Liver (tissue), 9 donors: Measurements from ENCODE around the gene CDH20. TPM values are rescaled to one million over a fixed set of nuclear protein-coding genes. Genes with fewer than 3 reads are reported as not detected.
"Not testable (repeated sequence)": the region's sequence is repeated elsewhere in the genome, so short reads cannot be mapped to it uniquely, and the experiment has no call there.

Experiments used
- DNase-seq: peaks from one replicate; pipeline ENCODE4 v3.0.0-alpha.2; 2017; ENCODE audit warnings: low spot score
- H3K27ac ChIP-seq, 2 donors: one replicate each; pipeline ENCODE4 v1.7.0; 2013; ENCODE audit warnings: inconsistent platforms in 2 of 2, low read length in 2 of 2, control low read depth in 1 of 2, low read depth in 1 of 2, mild to moderate bottlenecking in 1 of 2
- H3K27me3 ChIP-seq, 4 donors: one replicate each; pipeline versions ENCODE4 v1.6.1 to v1.7.0; 2013; ENCODE audit warnings: low read length in 3 of 4, inconsistent platforms in 1 of 4, mild to moderate bottlenecking in 1 of 4, moderate library complexity in 1 of 4; ENCODE audit not compliant: control insufficient read depth in 4 of 4, insufficient read depth in 4 of 4
- H3K36me3 ChIP-seq, 4 donors: one replicate each; pipeline versions ENCODE4 v1.6.1 to v1.7.0; 2013; ENCODE audit warnings: low read length in 3 of 4, mild to moderate bottlenecking in 3 of 4, low read depth in 1 of 4, moderate library complexity in 1 of 4; ENCODE audit not compliant: control insufficient read depth in 4 of 4, insufficient read depth in 3 of 4
- H3K4me1 ChIP-seq, 4 donors: one replicate each; pipeline versions ENCODE4 v1.6.1 to v1.7.0; 2013; ENCODE audit warnings: low read length in 3 of 4, mild to moderate bottlenecking in 3 of 4, moderate library complexity in 1 of 4; ENCODE audit not compliant: control insufficient read depth in 4 of 4, insufficient read depth in 4 of 4
- H3K4me3 ChIP-seq, 3 donors: one replicate each; pipeline versions ENCODE4 v1.6.1 to v1.7.0; 2013; ENCODE audit warnings: low read length in 3 of 3, control low read depth in 1 of 3, low read depth in 1 of 3, mild to moderate bottlenecking in 1 of 3
- H3K9ac ChIP-seq, 2 donors: one replicate each; pipeline ENCODE4 v1.7.0; 2013; ENCODE audit warnings: low read length in 2 of 2, mild to moderate bottlenecking in 2 of 2, moderate library complexity in 2 of 2, control low read depth in 1 of 2, low read depth in 1 of 2
- H3K9me3 ChIP-seq, 4 donors: one replicate each; pipeline versions ENCODE4 v1.6.1 to v1.7.0; 2013; ENCODE audit warnings: low read length in 3 of 4; ENCODE audit not compliant: control insufficient read depth in 4 of 4
- FOXA1 ChIP-seq: IDR thresholded peaks from 2 replicates; pipeline ENCODE4 v1.6.1; 2016; ENCODE audit warnings: antibody characterized with exemption
- FOXA2 ChIP-seq: IDR thresholded peaks from 2 replicates; pipeline ENCODE4 v1.6.1; 2016; ENCODE audit warnings: antibody characterized with exemption
- GABPA ChIP-seq, 2 donors: IDR thresholded peaks in 1 of 2; conservative IDR thresholded peaks in 1 of 2; 2 replicates each; pipeline ENCODE4 v1.6.1; 2016; ENCODE audit warnings: antibody characterized with exemption in 2 of 2, mild to moderate bottlenecking in 1 of 2, moderate library complexity in 1 of 2
- HNF4A ChIP-seq, 2 donors: conservative IDR thresholded peaks; 2 replicates each; pipeline ENCODE4 v1.6.1; 2016; ENCODE audit warnings: antibody characterized with exemption in 2 of 2, mild to moderate bottlenecking in 2 of 2
- HNF4G ChIP-seq: IDR thresholded peaks from 2 replicates; pipeline ENCODE4 v1.6.1; 2016; ENCODE audit warnings: antibody characterized with exemption
- JUND ChIP-seq, 2 donors: IDR thresholded peaks; 2 replicates each; pipeline ENCODE4 v1.6.1; 2016; ENCODE audit warnings: antibody characterized with exemption in 2 of 2
- NR2F2 ChIP-seq: IDR thresholded peaks from 2 replicates; pipeline ENCODE4 v1.6.1; 2016; ENCODE audit warnings: antibody characterized with exemption
- RAD21 ChIP-seq, 2 donors: IDR thresholded peaks; 2 replicates each; pipeline ENCODE4 v1.6.1; 2016; ENCODE audit warnings: antibody characterized with exemption in 2 of 2, mild to moderate bottlenecking in 2 of 2
- RXRA ChIP-seq, 2 donors: IDR thresholded peaks; 2 replicates each; pipeline ENCODE4 v1.6.1; 2017 to 2018; ENCODE audit warnings: antibody characterized with exemption in 2 of 2, mild to moderate bottlenecking in 1 of 2
- SP1 ChIP-seq: IDR thresholded peaks from 2 replicates; pipeline ENCODE4 v1.6.1; 2018; ENCODE audit warnings: antibody characterized with exemption, mild to moderate bottlenecking
- TAF1 ChIP-seq: conservative IDR thresholded peaks from 2 replicates; pipeline ENCODE4 v1.6.1; 2016; ENCODE audit warnings: antibody characterized with exemption, mild to moderate bottlenecking
- whole genome bisulfite sequencing: extraction: QIAGEN DNeasy Blood & Tissue Kit; methylation state at CpG from one replicate; pipeline ENCODE4 v1.1.7; 2013; 5-methylcytosine and 5-hydroxymethylcytosine counted together
- polyA plus RNA-seq, 2 donors: library from polyadenylated mRNA; stranded (reverse) in 1 of 2; unstranded in 1 of 2; fragments of 200-250 nt in 1 of 2; fragments of >200 nt in 1 of 2; fragmentation: Nextera tagmentation in 1 of 2; extraction: Ambion mirVana in 1 of 2; gene quantifications; one replicate each; pipeline versions ENCODE4 v1.2.1 to v1.2.3, GENCODE V29; 2013 to 2015
- total RNA-seq, 2 donors: library from RNA; depleted of rRNA; stranded (reverse); fragments of >200 nt; gene quantifications; one replicate each; pipeline ENCODE4 v1.2.3, GENCODE V29; 2014
- TF ChIP-seq, protein P1 (sequence below): IDR thresholded peaks from 2 replicates; pipeline ENCODE4 v1.6.1; 2016; ENCODE audit warnings: antibody characterized with exemption
- TF ChIP-seq, protein P2 (sequence below): IDR thresholded peaks from 2 replicates; pipeline ENCODE4 v1.6.1; 2016; ENCODE audit warnings: antibody characterized with exemption, mild to moderate bottlenecking
- TF ChIP-seq, protein P3 (sequence below): IDR thresholded peaks from 2 replicates; pipeline ENCODE4 v1.6.1; 2016; ENCODE audit warnings: antibody characterized with exemption
- donor health status: healthy.
- donor health status: healthy.
- donor health status: healthy.
- donor health status: healthy.
- donor health status: healthy.

CDH20 gene
- total and polyA plus RNA-seq, 4 donors = 0.08 to 0.11 (median 0.09) TPM; not detected in 1

DNA sequence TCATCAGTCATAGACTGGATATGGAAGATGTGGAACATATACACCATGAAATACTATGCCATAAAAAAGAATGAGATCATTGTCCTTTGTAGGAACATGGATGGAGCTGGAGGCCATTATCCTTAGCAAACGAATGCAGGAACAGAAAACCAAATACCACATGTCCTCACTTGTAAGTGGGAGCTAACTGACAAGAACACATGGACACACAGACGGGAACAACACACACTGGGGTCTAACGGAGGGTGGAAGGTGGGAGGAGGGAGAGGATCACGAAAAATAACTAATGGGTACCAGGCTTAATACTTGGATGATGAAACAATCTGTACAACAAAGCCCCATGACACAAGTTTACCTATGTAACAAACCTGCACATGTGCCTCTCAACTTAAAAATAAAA is 36.4 kb downstream of the CDH20 start:
- 59% methylated on average over 4 of the region's 4 CpGs for WGBS
- DNase-seq = not testable (repeated sequence)

DNA sequence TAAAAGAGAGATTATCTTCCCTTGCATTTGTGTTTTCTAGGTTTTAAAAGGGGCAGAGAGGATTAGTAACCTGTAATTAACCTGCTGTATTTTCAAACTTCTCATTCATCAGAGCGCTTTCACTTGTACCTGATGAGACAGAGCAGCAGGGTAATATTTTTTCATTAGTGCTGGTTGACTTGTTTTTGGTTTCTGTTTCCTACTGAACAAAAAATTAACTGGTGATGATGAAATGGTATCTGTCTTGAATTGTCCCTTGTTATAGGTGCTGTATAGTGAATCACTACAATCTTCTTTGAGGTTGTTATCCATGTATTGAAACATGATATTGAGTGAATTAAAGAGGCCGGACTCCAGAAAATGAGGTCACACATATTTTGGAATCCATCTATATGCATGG is 37.9 kb downstream of the CDH20 start:
- no peak overlapping the region for H3K9ac ChIP-seq
- DNase-seq = no peak
- H3K4me3 ChIP-seq = no peak overlapping the region
- no peaks in the 10 kb centered on the region for H3K36me3 ChIP-seq
- H3K27me3 ChIP-seq = no peaks in the 10 kb centered on the region
- TF ChIP-seq HNF4A (conservative IDR thresholded peaks at IDR 0.05) (no peak), FOXA1 (no peak), RXRA (IDR thresholded peaks at IDR 0.05) (no peak), JUND (IDR thresholded peaks at IDR 0.05) (no peak), SP1 (no peak), GABPA (IDR thresholded peaks at IDR 0.05 in 1 of 2, conservative IDR thresholded peaks at IDR 0.05 in 1 of 2) (no peak), RAD21 (IDR thresholded peaks at IDR 0.05) (no peak), NR2F2 (no peak), TAF1 (no peak), FOXA2 (no peak), HNF4G (no peak)
- TF ChIP-seq, protein P1, sequence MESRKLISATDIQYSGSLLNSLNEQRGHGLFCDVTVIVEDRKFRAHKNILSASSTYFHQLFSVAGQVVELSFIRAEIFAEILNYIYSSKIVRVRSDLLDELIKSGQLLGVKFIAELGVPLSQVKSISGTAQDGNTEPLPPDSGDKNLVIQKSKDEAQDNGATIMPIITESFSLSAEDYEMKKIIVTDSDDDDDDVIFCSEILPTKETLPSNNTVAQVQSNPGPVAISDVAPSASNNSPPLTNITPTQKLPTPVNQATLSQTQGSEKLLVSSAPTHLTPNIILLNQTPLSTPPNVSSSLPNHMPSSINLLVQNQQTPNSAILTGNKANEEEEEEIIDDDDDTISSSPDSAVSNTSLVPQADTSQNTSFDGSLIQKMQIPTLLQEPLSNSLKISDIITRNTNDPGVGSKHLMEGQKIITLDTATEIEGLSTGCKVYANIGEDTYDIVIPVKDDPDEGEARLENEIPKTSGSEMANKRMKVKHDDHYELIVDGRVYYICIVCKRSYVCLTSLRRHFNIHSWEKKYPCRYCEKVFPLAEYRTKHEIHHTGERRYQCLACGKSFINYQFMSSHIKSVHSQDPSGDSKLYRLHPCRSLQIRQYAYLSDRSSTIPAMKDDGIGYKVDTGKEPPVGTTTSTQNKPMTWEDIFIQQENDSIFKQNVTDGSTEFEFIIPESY = no peak
- TF ChIP-seq, protein P2, sequence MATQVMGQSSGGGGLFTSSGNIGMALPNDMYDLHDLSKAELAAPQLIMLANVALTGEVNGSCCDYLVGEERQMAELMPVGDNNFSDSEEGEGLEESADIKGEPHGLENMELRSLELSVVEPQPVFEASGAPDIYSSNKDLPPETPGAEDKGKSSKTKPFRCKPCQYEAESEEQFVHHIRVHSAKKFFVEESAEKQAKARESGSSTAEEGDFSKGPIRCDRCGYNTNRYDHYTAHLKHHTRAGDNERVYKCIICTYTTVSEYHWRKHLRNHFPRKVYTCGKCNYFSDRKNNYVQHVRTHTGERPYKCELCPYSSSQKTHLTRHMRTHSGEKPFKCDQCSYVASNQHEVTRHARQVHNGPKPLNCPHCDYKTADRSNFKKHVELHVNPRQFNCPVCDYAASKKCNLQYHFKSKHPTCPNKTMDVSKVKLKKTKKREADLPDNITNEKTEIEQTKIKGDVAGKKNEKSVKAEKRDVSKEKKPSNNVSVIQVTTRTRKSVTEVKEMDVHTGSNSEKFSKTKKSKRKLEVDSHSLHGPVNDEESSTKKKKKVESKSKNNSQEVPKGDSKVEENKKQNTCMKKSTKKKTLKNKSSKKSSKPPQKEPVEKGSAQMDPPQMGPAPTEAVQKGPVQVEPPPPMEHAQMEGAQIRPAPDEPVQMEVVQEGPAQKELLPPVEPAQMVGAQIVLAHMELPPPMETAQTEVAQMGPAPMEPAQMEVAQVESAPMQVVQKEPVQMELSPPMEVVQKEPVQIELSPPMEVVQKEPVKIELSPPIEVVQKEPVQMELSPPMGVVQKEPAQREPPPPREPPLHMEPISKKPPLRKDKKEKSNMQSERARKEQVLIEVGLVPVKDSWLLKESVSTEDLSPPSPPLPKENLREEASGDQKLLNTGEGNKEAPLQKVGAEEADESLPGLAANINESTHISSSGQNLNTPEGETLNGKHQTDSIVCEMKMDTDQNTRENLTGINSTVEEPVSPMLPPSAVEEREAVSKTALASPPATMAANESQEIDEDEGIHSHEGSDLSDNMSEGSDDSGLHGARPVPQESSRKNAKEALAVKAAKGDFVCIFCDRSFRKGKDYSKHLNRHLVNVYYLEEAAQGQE = no peak
- TF ChIP-seq, protein P3, sequence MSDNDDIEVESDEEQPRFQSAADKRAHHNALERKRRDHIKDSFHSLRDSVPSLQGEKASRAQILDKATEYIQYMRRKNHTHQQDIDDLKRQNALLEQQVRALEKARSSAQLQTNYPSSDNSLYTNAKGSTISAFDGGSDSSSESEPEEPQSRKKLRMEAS = no peak
- WGBS = 92% methylated on average over 2 of the region's 2 CpGs
- H3K4me1 ChIP-seq = no peaks in the 10 kb centered on the region
- no peak overlapping the region for H3K27ac ChIP-seq
- H3K9me3 ChIP-seq = no peaks in the 10 kb centered on the region

More for the DNA sequence above, 36.4 kb downstream of the CDH20 start:
- not testable (repeated sequence) for H3K36me3 ChIP-seq, H3K9me3 ChIP-seq, H3K9ac ChIP-seq, H3K27me3 ChIP-seq, H3K4me3 ChIP-seq, H3K4me1 ChIP-seq, H3K27ac ChIP-seq

DNA sequence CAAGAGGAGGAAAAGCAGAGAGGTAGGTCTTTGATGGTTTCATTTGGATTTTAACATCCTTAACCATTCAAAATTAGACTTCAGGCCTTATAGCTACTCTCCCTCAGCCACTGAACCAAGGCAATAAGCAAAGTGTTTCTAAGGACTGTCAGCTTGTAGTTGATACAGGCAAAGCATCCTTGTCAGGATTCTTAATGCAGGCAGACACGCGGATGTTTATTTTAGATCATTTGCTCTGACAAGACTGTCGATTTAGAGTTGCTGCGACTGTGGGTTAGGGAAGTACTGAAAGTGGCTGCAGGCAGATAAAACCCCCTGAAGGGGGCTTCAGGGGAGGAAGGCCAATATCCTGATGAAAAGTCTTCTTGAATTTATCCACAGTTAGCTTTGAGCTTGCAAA is 46.6 kb downstream of the CDH20 start:
- Histone ChIP-seq H3K4me3 (no peak overlapping the region), H3K27ac (no peak overlapping the region), H3K36me3 (no peaks in the 10 kb centered on the region), H3K4me1 (no peaks in the 10 kb centered on the region), H3K9ac (no peak overlapping the region), H3K27me3 (no peaks in the 10 kb centered on the region), H3K9me3 (no peaks in the 10 kb centered on the region)
- DNase-seq = no peak
- 34% methylated on average over 4 of the region's 4 CpGs for WGBS
- TF ChIP-seq SP1 (no peak), JUND (IDR thresholded peaks at IDR 0.05) (no peak), NR2F2 (no peak), RAD21 (IDR thresholded peaks at IDR 0.05) (no peak), HNF4A (conservative IDR thresholded peaks at IDR 0.05) (no peak), RXRA (IDR thresholded peaks at IDR 0.05) (no peak)
